Measurements from ENCODE around the gene R3HDML.
"Not testable (repeated sequence)": the region's sequence is repeated elsewhere in the genome, so short reads cannot be mapped to it uniquely, and the experiment has no call there.

Gene R3HDML

GRCh38 chr20:44336725-44337380 lies at the start of gene R3HDML:
R3HDML (plus strand) TSS chr20:44337043; CDS start chr20:44337158, 115 bp downstream.
- in situ Hi-C loops (cut with MboI; ENCODE audit: low sequenced_read_pairs): no loop called here

- in situ Hi-C loops (cut with MboI; ENCODE audit: low sequenced_read_pairs): no loop called here
Measured at GRCh38 chr20:44287272-44288097, 49.4 kb upstream of the R3HDML start.

GRCh38 chr20:44288252-44288651 lies 48.6 kb upstream of the R3HDML start:
- in situ Hi-C loops (cut with MboI; ENCODE audit: low sequenced_read_pairs): no loop called here

GRCh38 chr20:44291754-44292153 lies 45.1 kb upstream of the R3HDML start:
- in situ Hi-C loops (cut with MboI; ENCODE audit: low sequenced_read_pairs): no loop called here

GRCh38 chr20:44296011-44296410 lies 40.8 kb upstream of the R3HDML start:
- in situ Hi-C loops (cut with MboI; ENCODE audit: low sequenced_read_pairs): no loop called here

GRCh38 chr20:44297721-44298120 lies 39.1 kb upstream of the R3HDML start:
- in situ Hi-C loops (cut with MboI; ENCODE audit: low sequenced_read_pairs): no loop called here

GRCh38 chr20:44299011-44299535 lies 37.8 kb upstream of the R3HDML start:
- in situ Hi-C loops (cut with MboI; ENCODE audit: low sequenced_read_pairs): not testable (repeated sequence)

- in situ Hi-C loops (cut with MboI; ENCODE audit: low sequenced_read_pairs): no loop called here
Measured at GRCh38 chr20:44301285-44301684, 35.6 kb upstream of the R3HDML start.

GRCh38 chr20:44302026-44302669 lies 34.7 kb upstream of the R3HDML start:
- in situ Hi-C loops (cut with MboI; ENCODE audit: low sequenced_read_pairs): no loop called here

- in situ Hi-C loops (cut with MboI; ENCODE audit: low sequenced_read_pairs): no loop called here
Measured at GRCh38 chr20:44302736-44303135, 34.1 kb upstream of the R3HDML start.

GRCh38 chr20:44304383-44304782 lies 32.5 kb upstream of the R3HDML start:
- in situ Hi-C loops (cut with MboI; ENCODE audit: low sequenced_read_pairs): no loop called here

- in situ Hi-C loops (cut with MboI; ENCODE audit: low sequenced_read_pairs): no loop called here
Measured at GRCh38 chr20:44306927-44307326, 29.9 kb upstream of the R3HDML start.

GRCh38 chr20:44309763-44310663 lies 26.8 kb upstream of the R3HDML start:
- in situ Hi-C loops (cut with MboI; ENCODE audit: low sequenced_read_pairs): no loop called here

GRCh38 chr20:44310664-44311639 lies 25.9 kb upstream of the R3HDML start, which contains the start of gene FITM2:
FITM2 (minus strand) TSS chr20:44311202; CDS start chr20:44311148, 54 bp downstream.
- in situ Hi-C loops (cut with MboI; ENCODE audit: low sequenced_read_pairs): no loop called here

GRCh38 chr20:44314870-44315269 lies 22.0 kb upstream of the R3HDML start:
- in situ Hi-C loops (cut with MboI; ENCODE audit: low sequenced_read_pairs): no loop called here

GRCh38 chr20:44319839-44320422 lies 16.9 kb upstream of the R3HDML start:
- in situ Hi-C loops (cut with MboI; ENCODE audit: low sequenced_read_pairs): no loop called here

- in situ Hi-C loops (cut with MboI; ENCODE audit: low sequenced_read_pairs): no loop called here
Measured at GRCh38 chr20:44324343-44324742, 12.5 kb upstream of the R3HDML start.

GRCh38 chr20:44326391-44327159 lies 10.3 kb upstream of the R3HDML start:
- in situ Hi-C loops (cut with MboI; ENCODE audit: low sequenced_read_pairs): no loop called here

All from HL-60/S4 treated with phorbol 12-myristate 13-acetate at 8.2 ng/mL for 4 days and 3 days (cell line).